ENCODE data around the gene C22orf15.
"Not testable (repeated sequence)": the region's sequence is repeated elsewhere in the genome, so short reads cannot be mapped to it uniquely, and the experiment has no call there.

The C22orf15 gene

DNA sequence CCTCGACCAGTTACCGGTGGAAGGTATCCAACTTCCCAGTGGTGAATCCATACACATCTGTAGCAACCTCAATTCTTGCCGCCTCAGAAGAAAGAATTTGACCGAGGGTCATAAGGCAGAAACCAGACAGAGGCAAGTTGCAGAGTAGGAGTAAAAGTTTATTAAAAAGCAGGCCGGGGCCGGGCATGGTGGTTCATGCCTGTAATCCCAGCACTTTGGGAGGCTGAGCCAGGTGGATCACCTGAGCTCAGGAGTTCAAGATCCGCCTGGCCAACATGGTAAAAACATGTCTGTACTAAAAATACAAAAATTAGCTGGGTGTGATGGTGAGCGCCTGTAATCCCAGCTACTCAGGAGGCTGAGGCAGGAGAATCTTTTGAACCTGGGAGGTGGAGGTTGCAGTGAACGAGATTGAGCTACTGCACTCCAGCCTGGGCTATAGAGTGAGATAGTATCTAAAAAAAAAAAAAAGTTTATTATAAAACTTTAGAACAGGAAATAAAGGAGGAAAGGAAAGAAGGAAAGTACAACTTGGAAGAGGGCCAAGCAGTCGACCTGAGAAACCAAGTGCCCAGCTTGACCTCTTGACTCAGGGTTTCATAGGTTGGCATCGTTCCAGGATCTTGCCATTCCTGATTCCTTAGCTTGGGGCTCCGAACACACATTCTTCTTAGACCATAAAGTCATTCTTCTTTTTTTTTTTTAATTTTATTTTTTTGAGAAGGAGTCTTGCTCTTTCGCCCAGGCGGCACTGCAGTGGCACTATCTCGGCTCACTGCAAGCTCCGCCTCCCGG lies 44.2 kb upstream of the C22orf15 start:
- no peak overlapping the region for H3K27ac ChIP-seq
- TF ChIP-seq ZFX (IDR thresholded peaks at IDR 0.05) (no peak), CTCF (conservative IDR thresholded peaks at IDR 0.05) (no peak)

GRCh38 chr22:23720855-23721254 lies 41.9 kb upstream of the C22orf15 start:
- no peak overlapping the region for H3K27ac ChIP-seq
- no peak for TF ChIP-seq CTCF (conservative IDR thresholded peaks at IDR 0.05)
- TF ChIP-seq ZFX (IDR thresholded peaks at IDR 0.05): no peak

DNA sequence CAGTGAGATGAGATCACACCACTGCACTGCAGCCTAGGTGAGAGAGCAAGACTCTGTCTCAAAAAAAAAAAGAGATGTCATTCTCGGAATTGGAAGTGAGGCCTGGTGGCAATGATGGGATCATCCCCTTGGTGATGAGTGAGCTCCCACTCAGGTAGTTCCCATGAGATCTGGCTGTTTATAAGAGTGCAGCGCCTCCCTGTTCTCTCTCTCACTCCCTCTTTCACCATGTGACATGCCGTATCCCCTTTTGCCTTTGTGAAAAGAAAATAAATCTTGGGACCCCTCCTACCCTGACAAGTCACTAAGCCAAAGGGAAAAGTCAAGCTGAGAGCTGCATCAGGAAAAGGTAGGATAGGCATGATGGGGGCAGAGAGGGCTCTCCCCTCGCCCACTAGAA lies 40.6 kb upstream of the C22orf15 start:
- no peak overlapping the region for H3K27ac ChIP-seq
- TF ChIP-seq CTCF (conservative IDR thresholded peaks at IDR 0.05) (no peak), ZFX (IDR thresholded peaks at IDR 0.05) (no peak)

DNA sequence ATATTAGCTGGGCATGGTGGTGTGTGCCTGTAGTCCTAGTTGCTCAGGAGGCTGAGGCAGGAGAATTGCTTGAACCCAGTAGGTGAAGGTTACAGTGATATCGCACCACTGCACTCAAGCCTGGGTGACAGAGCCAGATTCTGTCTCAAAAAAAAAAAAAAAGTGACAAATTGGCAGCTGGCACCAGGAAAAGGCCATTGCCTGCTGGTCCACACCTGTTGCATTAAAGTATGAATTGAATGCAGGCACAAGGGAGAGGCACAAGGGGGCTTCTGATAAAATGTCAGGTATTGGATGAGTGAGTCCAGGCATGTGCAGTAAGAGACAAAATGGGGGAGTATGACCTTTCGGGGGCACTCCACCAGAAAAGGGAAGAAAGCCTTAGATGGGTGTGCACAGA lies 40.1 kb upstream of the C22orf15 start:
- TF ChIP-seq ZFX (IDR thresholded peaks at IDR 0.05): no peak
- TF ChIP-seq CTCF (conservative IDR thresholded peaks at IDR 0.05): no peak
- no peak overlapping the region for H3K27ac ChIP-seq

DNA sequence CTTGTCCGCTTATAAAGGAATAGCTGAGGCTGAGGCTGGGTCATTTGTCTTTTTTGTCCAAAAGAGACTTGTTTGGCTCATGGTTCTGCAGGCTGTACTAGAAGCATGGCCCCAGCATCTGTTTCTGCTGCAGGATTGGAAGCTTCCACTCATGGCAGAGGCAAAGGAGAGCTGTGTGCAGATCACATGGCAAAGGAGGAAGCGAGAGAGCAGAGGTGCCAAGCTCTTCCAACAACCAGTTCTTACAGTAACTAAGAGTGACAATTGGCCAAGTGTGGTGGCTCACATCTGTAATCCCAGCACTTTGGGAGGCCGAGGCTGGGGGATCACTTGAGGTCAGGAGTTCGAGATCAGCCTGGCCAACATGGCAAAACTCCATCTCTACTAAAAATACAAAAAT lies 34.7 kb upstream of the C22orf15 start:
- not testable (repeated sequence) for H3K27ac ChIP-seq

GRCh38 chr22:23737696-23738095 lies 25.1 kb upstream of the C22orf15 start:
- TF ChIP-seq CTCF (conservative IDR thresholded peaks at IDR 0.05) (no peak), ZFX (IDR thresholded peaks at IDR 0.05) (no peak)
- no peak overlapping the region for H3K27ac ChIP-seq

DNA sequence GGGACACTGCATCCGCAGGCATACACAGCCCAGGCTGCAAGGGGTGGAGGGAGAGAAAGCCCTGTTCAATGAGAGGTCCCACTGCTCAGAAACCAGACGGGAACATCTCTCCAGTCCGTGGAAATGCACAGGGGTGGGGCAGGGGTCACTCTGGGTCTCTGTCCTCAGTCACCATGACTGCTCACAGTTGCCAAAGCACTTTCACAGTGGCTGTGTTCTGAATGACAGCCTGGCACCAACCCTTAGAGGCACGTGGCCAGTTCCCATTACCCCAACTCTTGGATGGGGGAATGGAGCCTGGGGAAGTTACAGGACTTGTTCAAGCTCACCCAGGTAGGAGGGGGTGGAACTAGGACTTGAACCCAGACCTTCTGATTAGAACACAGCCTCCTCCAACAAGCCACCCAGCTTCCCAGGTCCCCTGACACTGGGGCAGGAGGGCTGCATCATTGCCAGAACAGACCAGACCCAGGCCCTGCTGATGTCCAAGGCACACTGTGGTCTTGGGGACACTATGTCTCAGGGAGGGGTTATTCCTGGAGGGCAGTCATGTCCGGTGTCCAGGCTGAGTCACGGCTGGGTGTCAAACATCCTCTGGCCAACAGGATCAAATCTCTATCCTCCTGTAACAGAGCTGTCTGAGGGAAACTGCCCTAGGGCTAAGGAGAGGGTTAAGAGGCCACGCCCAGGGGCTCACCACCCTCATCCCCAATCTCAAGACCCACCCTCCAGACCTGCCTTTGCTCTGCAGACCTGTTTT lies 20.1 kb upstream of the C22orf15 start:
- H3K27ac ChIP-seq: no peak overlapping the region
- TF ChIP-seq ZFX (IDR thresholded peaks at IDR 0.05) (no peak), CTCF (conservative IDR thresholded peaks at IDR 0.05) (no peak)

Measured in C4-2B (cell line).